Caco-2 (cell line): Measurements from ENCODE around the gene CLEC4M. TPM values are rescaled to one million over a fixed set of nuclear protein-coding genes. Genes with fewer than 3 reads are reported as not detected.

Experiments used
- BruUV-seq: library from RNA; stranded (reverse); fragments of 400-500 nt; replicated peaks from 2 replicates; lab custom pipeline; 2021; lab: Mats Ljungman, UMichigan
- CTCF ChIA-PET: fragments of 300-600 bp; sonication (Branson Sonifier 250); formaldehyde crosslinking; loops from one replicate; lab custom pipeline; 2022; ENCODE audit warnings: antibody characterized with exemption; lab: Charles Lee
- POLR2A ChIA-PET: fragments of 300-600 bp; sonication (Branson Sonifier 250); formaldehyde crosslinking; loops from one replicate; lab custom pipeline; 2022; ENCODE audit warnings: antibody characterized with exemption; lab: Charles Lee
- DNase-seq, 2 experiments: peaks; one replicate each; pipeline versions ENCODE4 v3.0.0 to v3.0.0-alpha.2; 2020 to 2022
- H3K27me3 ChIP-seq: replicated peaks from 2 replicates; pipeline ENCODE4 v1.6.0; 2011; ENCODE audit warnings: low read length; ENCODE audit not compliant: control insufficient read depth, insufficient read depth
- H3K36me3 ChIP-seq: 2 replicates; pipeline ENCODE4 v1.5.1; 2011; ENCODE audit warnings: low read length; ENCODE audit not compliant: control insufficient read depth, insufficient read depth
- H3K4me1 ChIP-seq: fragments of 250-450 bp; sonication (Bioruptor Pico); 2 replicates; pipeline ENCODE4 v1.5.1; 2020; ENCODE audit warnings: mild to moderate bottlenecking
- H3K4me3 ChIP-seq: 2 replicates; pipeline ENCODE4 v1.5.1; 2011; ENCODE audit warnings: low read depth, mild to moderate bottlenecking, control low read depth, low read length
- H3K9me3 ChIP-seq: fragments of 250-450 bp; sonication (Bioruptor Pico); 2 replicates; pipeline ENCODE4 v1.5.1; 2020; ENCODE audit warnings: mild to moderate bottlenecking, moderate library complexity
- H3K27ac Mint-ChIP-seq: one replicate; pipeline ENCODE4 v1.8.0; 2022; ENCODE audit warnings: mixed read lengths; ENCODE audit not compliant: unreplicated experiment
- H3K27me3 Mint-ChIP-seq: one replicate; pipeline ENCODE4 v1.8.0; 2022; ENCODE audit warnings: mixed read lengths; ENCODE audit not compliant: insufficient read depth, unreplicated experiment
- H3K36me3 Mint-ChIP-seq: one replicate; pipeline ENCODE4 v1.8.0; 2022; ENCODE audit warnings: mild to moderate bottlenecking, mixed read lengths; ENCODE audit not compliant: insufficient read depth, unreplicated experiment
- H3K4me1 Mint-ChIP-seq: one replicate; pipeline ENCODE4 v1.8.0; 2022; ENCODE audit warnings: low read depth, mixed read lengths; ENCODE audit not compliant: unreplicated experiment
- H3K4me3 Mint-ChIP-seq: one replicate; pipeline ENCODE4 v1.8.0; 2022; ENCODE audit warnings: mild to moderate bottlenecking, moderate library complexity, mixed read lengths; ENCODE audit not compliant: unreplicated experiment
- H3K9me3 Mint-ChIP-seq: one replicate; pipeline ENCODE4 v1.8.0; 2022; ENCODE audit warnings: mixed read lengths; ENCODE audit not compliant: unreplicated experiment
- CTCF ChIP-seq, 2 experiments: fragments of 200-600 bp in 1 of 2; IDR thresholded peaks; 1 replicate in 1 of 2; 2 replicates in 1 of 2; pipeline versions ENCODE4 v1.5.1 to v1.8.0; 2011 to 2022; ENCODE audit warnings: antibody characterized with exemption in 1 of 2, control low read depth in 1 of 2, inconsistent platforms in 1 of 2, low read depth in 1 of 2, low read length in 1 of 2, mild to moderate bottlenecking in 1 of 2, moderate library complexity in 1 of 2; ENCODE audit not compliant: insufficient read depth in 1 of 2, severe bottlenecking in 1 of 2, unreplicated experiment in 1 of 2
- intact Hi-C: fragments of 100-400 bp; cut with micrococcal nuclease; formaldehyde crosslinking; loops from one replicate; pipeline ENCODE4 v1.10.0; 2022; ENCODE audit not compliant: unreplicated experiment
- total RNA-seq: library from RNA; stranded (reverse); gene quantifications from 2 replicates; pipeline ENCODE4 v1.2.3, GENCODE V29; 2022

Gene CLEC4M
- total RNA-seq, 1 experiment from 2014 or later: not detected

- ChIA-PET CTCF (no interaction called here), POLR2A (no interaction called here)
- no peaks in the 10 kb centered on the region for H3K4me1 Mint-ChIP-seq
- Histone ChIP-seq H3K4me1 (no peaks in the 10 kb centered on the region), H3K27me3 (no peaks in the 10 kb centered on the region), H3K9me3 (no peaks in the 10 kb centered on the region), H3K36me3 (no peaks in the 10 kb centered on the region), H3K4me3 (no peak within 1 kb of the TSS)
- TF ChIP-seq CTCF (IDR thresholded peaks at IDR 0.05; ENCODE audit: insufficient read depth in 1 of 2, low read depth in 1 of 2, low read length in 1 of 2, severe bottlenecking in 1 of 2, unreplicated experiment in 1 of 2): no peak
- BruUV-seq: no TSS peak
- intact Hi-C loops: no loop called here
- H3K4me3 Mint-ChIP-seq: no peak within 1 kb of the TSS
- H3K9me3 Mint-ChIP-seq: no peaks in the 10 kb centered on the region
- H3K36me3 Mint-ChIP-seq: no peaks in the 10 kb centered on the region
- peaks cover 6% of the 10 kb centered on the region for H3K27me3 Mint-ChIP-seq
- H3K27ac Mint-ChIP-seq: no peak within 1 kb of the TSS
- no peak for DNase-seq
Observed at GRCh38 chr19:7746903-7747884, 15.8 kb upstream of the CLEC4M start, which contains the start of gene CD209. CD209 (minus strand) TSS chr19:7747534; CDS start chr19:7747511, 23 bp downstream.

GRCh38 chr19:7748171-7748570 is 14.9 kb upstream of the CLEC4M start:
- no peaks in the 10 kb centered on the region for H3K27me3 ChIP-seq
- no peak for DNase-seq
- Mint-ChIP-seq H3K27me3 (peaks cover 3% of the 10 kb centered on the region), H3K9me3 (no peaks in the 10 kb centered on the region), H3K4me3 (no peak overlapping the region), H3K36me3 (no peaks in the 10 kb centered on the region), H3K27ac (no peak overlapping the region), H3K4me1 (no peaks in the 10 kb centered on the region)
- no peaks in the 10 kb centered on the region for H3K36me3 ChIP-seq
- no peaks in the 10 kb centered on the region for H3K9me3 ChIP-seq
- ChIA-PET POLR2A (no interaction called here), CTCF (no interaction called here)
- no peaks in the 10 kb centered on the region for H3K4me1 ChIP-seq
- BruUV-seq: no TSS peak
- intact Hi-C loops: loop anchor here (2.0 kb wide), 1 partner anchor 51 kb away; no protein-coding TSS in a partner anchor
- no peak overlapping the region for H3K4me3 ChIP-seq
- TF ChIP-seq CTCF (IDR thresholded peaks at IDR 0.05; ENCODE audit: insufficient read depth in 1 of 2, low read depth in 1 of 2, low read length in 1 of 2, severe bottlenecking in 1 of 2, unreplicated experiment in 1 of 2): no peak

GRCh38 chr19:7748756-7749155 is 14.3 kb upstream of the CLEC4M start:
- Histone ChIP-seq H3K27me3 (no peaks in the 10 kb centered on the region), H3K36me3 (no peaks in the 10 kb centered on the region), H3K4me3 (no peak overlapping the region), H3K9me3 (no peaks in the 10 kb centered on the region), H3K4me1 (no peaks in the 10 kb centered on the region)
- intact Hi-C loops: loop anchor here (2.0 kb wide), 1 partner anchor 50 kb away; no protein-coding TSS in a partner anchor
- peak in 1 of 2 experiments; percentile 37 for DNase-seq
- H3K9me3 Mint-ChIP-seq: no peaks in the 10 kb centered on the region
- H3K27me3 Mint-ChIP-seq: peaks cover 3% of the 10 kb centered on the region
- CTCF ChIA-PET: no interaction called here
- peak in 1 of 2 experiments; percentile 6 for TF ChIP-seq CTCF (IDR thresholded peaks at IDR 0.05; ENCODE audit: insufficient read depth in 1 of 2, low read depth in 1 of 2, low read length in 1 of 2, severe bottlenecking in 1 of 2, unreplicated experiment in 1 of 2)
- H3K27ac Mint-ChIP-seq: no peak overlapping the region
- H3K4me3 Mint-ChIP-seq: no peak overlapping the region
- BruUV-seq: no TSS peak
- no peaks in the 10 kb centered on the region for H3K36me3 Mint-ChIP-seq
- H3K4me1 Mint-ChIP-seq: no peaks in the 10 kb centered on the region
- POLR2A ChIA-PET: no interaction called here
